Loucy (cell line): ENCODE measurements around the gene SLC25A42.
"Not testable (repeated sequence)": the region's sequence is repeated elsewhere in the genome, so short reads cannot be mapped to it uniquely, and the experiment has no call there.

ENCODE experiments used
- H2AFZ ChIP-seq: fragments of 200-600 bp; sonication (generic); 2 replicates; pipeline ENCODE4 v1.6.0; 2016; ENCODE audit warnings: antibody characterized with exemption, mild to moderate bottlenecking, low read length, moderate library complexity
- H3F3A ChIP-seq: fragments of 200-600 bp; 2 replicates; pipeline ENCODE4 v1.6.0; 2016; ENCODE audit warnings: antibody characterized with exemption, low read depth, mild to moderate bottlenecking
- H3K27me3 ChIP-seq: fragments of 200-600 bp; sonication (generic); 2 replicates; pipeline ENCODE4 v1.6.1; 2014; ENCODE audit warnings: low read length, mild to moderate bottlenecking; ENCODE audit not compliant: insufficient read depth, poor library complexity, severe bottlenecking
- H3K36me3 ChIP-seq: fragments of 200-600 bp; sonication (generic); 2 replicates; pipeline ENCODE4 v1.6.1; 2016; ENCODE audit warnings: low read length; ENCODE audit not compliant: insufficient read depth
- H3K4me1 ChIP-seq: fragments of 200-600 bp; sonication (generic); 2 replicates; pipeline ENCODE4 v1.5.1; 2014; ENCODE audit warnings: low read length, mild to moderate bottlenecking; ENCODE audit not compliant: insufficient read depth, poor library complexity, severe bottlenecking
- H3K4me2 ChIP-seq: fragments of 200-600 bp; sonication (generic); 2 replicates; pipeline ENCODE4 v1.6.0; 2014; ENCODE audit warnings: antibody characterized with exemption, low read length, low read depth, mild to moderate bottlenecking; ENCODE audit not compliant: poor library complexity, severe bottlenecking
- H3K4me3 ChIP-seq: fragments of 200-600 bp; sonication (generic); 2 replicates; pipeline ENCODE4 v1.5.1; 2014; ENCODE audit warnings: low read length, mild to moderate bottlenecking, mixed read lengths; ENCODE audit not compliant: poor library complexity, severe bottlenecking
- H3K79me2 ChIP-seq: fragments of 200-600 bp; sonication (generic); 2 replicates; pipeline ENCODE4 v1.6.1; 2014; ENCODE audit warnings: low read length; ENCODE audit not compliant: insufficient read depth
- H3K9ac ChIP-seq: fragments of 200-600 bp; sonication (generic); 2 replicates; pipeline ENCODE4 v1.6.0; 2014; ENCODE audit warnings: mild to moderate bottlenecking, low read depth, low read length, moderate library complexity; ENCODE audit not compliant: poor library complexity, severe bottlenecking
- H3K9me2 ChIP-seq: fragments of 200-600 bp; sonication (generic); replicated peaks from 2 replicates; pipeline ENCODE4 v1.6.1; 2016; ENCODE audit warnings: low read depth, low read length, mixed read lengths
- H3K9me3 ChIP-seq: fragments of 200-600 bp; sonication (generic); 2 replicates; pipeline ENCODE4 v1.6.1; 2014; ENCODE audit warnings: mild to moderate bottlenecking, antibody characterized with exemption, low read length, low read depth; ENCODE audit not compliant: insufficient read depth
- H4K20me1 ChIP-seq: fragments of 200-600 bp; sonication (generic); 2 replicates; pipeline ENCODE4 v1.6.0; 2014; ENCODE audit warnings: antibody characterized with exemption, low read length, mild to moderate bottlenecking; ENCODE audit not compliant: insufficient read depth, poor library complexity, severe bottlenecking
- EZH2phosphoT487 ChIP-seq: fragments of 200-600 bp; IDR thresholded peaks from 2 replicates; pipeline ENCODE4 v1.6.1; 2018; ENCODE audit warnings: antibody characterized with exemption, mild to moderate bottlenecking, moderate library complexity, borderline replicate concordance
- TF ChIP-seq, protein P1 (sequence below): fragments of 200-600 bp; sonication (generic); conservative IDR thresholded peaks from 2 replicates; pipeline ENCODE4 v1.5.1; 2014; ENCODE audit warnings: mild to moderate bottlenecking, antibody characterized with exemption, low read length

The SLC25A42 gene

DNA sequence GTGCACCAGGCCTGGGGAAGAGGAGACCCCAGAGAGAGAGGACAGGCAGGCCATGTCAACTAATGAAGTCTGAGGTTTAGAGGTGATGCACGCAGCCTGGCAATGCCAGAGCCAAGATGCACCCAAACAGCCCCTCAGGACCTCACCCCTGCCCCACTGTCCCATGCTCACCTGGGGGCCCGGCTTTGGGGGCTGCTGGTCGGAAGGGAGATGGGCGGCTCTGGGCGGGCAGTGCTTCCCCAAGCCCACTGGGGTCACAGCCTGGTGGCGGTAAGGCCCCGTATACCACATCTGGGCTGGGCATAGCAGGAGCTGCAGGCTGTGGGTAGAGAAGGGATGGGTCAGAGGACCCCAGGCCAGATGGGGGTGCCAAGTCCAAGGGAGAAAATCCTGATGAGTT lies 83.1 kb downstream of the SLC25A42 start:
- Histone ChIP-seq H4K20me1 (no peaks in the 10 kb centered on the region), H3K4me1 (no peaks in the 10 kb centered on the region), H3K27me3 (no peaks in the 10 kb centered on the region), H3K9me3 (no peaks in the 10 kb centered on the region), H3K9ac (no peak overlapping the region), H3K9me2 (no peaks in the 10 kb centered on the region), H3F3A (no peaks in the 10 kb centered on the region), H3K79me2 (no peaks in the 10 kb centered on the region), H3K36me3 (no peaks in the 10 kb centered on the region), H3K4me3 (no peak overlapping the region), H2AFZ (no peak overlapping the region), H3K4me2 (no peak overlapping the region)
- TF ChIP-seq EZH2phosphoT487, result no peak

DNA sequence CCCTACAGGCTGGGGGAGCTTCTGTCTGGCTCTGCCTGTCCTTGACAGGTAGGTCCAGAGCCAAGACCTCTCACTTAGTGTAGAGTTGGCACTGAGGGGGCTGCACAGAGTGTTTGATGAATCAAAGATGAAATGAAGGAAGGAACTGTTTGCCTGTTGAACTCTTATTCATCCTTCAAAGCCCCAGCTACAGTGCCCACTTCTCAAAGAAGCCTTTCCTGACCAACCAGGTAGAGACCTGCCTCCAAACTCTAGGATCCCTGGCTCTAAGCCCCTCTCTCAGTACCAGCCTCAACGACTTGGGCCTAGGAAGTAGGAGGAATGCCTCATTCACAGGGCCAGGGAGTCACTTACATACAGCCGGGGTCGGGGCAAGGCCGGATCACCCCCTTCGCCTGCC lies 83.5 kb downstream of the SLC25A42 start:
- H3K27me3 ChIP-seq, result no peaks in the 10 kb centered on the region
- H3K9ac ChIP-seq, result no peak overlapping the region
- H3K4me1 ChIP-seq, result no peaks in the 10 kb centered on the region
- no peak overlapping the region for H3K4me3 ChIP-seq
- H3K9me3 ChIP-seq, result no peaks in the 10 kb centered on the region
- no peaks in the 10 kb centered on the region for H3F3A ChIP-seq
- H3K4me2 ChIP-seq, result no peak overlapping the region
- no peaks in the 10 kb centered on the region for H3K79me2 ChIP-seq
- no peaks in the 10 kb centered on the region for H3K36me3 ChIP-seq
- no peaks in the 10 kb centered on the region for H4K20me1 ChIP-seq
- no peaks in the 10 kb centered on the region for H3K9me2 ChIP-seq
- H2AFZ ChIP-seq, result no peak overlapping the region
- no peak for TF ChIP-seq EZH2phosphoT487
- TF ChIP-seq, protein P1, sequence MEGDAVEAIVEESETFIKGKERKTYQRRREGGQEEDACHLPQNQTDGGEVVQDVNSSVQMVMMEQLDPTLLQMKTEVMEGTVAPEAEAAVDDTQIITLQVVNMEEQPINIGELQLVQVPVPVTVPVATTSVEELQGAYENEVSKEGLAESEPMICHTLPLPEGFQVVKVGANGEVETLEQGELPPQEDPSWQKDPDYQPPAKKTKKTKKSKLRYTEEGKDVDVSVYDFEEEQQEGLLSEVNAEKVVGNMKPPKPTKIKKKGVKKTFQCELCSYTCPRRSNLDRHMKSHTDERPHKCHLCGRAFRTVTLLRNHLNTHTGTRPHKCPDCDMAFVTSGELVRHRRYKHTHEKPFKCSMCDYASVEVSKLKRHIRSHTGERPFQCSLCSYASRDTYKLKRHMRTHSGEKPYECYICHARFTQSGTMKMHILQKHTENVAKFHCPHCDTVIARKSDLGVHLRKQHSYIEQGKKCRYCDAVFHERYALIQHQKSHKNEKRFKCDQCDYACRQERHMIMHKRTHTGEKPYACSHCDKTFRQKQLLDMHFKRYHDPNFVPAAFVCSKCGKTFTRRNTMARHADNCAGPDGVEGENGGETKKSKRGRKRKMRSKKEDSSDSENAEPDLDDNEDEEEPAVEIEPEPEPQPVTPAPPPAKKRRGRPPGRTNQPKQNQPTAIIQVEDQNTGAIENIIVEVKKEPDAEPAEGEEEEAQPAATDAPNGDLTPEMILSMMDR, result no peak

DNA sequence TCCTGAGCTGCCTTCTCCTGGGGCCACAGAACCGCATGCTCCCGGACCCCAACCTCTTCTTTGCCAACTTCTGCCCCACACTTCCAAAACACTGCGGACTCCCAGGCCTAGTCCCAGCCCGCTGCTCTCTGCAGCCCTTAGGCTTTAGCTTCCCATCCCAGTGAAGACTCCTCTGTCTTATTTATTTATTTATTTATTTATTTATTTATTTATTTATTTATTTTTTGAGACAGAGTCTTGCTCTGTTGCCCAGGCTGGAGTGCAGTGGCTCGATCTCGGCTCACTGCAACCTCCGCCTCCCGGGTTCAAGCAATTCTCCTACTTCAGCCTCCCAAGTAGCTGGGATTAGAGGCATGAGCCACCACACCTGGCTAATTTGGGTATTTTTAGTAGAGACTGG lies 84.7 kb downstream of the SLC25A42 start:
- H3K9me3 ChIP-seq, H3K27me3 ChIP-seq, H4K20me1 ChIP-seq, H3K4me1 ChIP-seq, H3K4me2 ChIP-seq, H3K79me2 ChIP-seq, H3K9me2 ChIP-seq, H2AFZ ChIP-seq, H3K4me3 ChIP-seq, H3F3A ChIP-seq, H3K36me3 ChIP-seq, H3K9ac ChIP-seq: not testable (repeated sequence)

DNA sequence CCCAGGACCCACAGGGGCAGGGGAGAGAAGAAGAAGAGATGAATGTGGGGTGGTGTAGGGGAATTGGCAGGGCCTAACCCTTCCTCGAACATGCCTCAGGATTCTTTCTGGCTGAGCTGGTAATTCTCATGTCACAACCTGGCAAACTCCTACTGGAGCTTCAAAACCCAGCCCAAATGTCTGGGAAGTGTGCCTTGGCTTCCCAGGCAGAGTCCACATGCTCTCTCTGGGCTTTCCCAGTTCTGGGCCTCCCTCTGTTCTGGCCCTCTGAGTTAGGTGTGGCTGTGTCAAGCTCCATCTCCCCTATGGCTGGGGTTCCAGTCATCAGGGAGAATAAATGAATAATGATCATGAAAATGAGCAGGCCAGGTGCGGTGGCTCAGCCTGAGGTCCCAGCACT lies 85.6 kb downstream of the SLC25A42 start:
- Histone ChIP-seq H2AFZ (no peak overlapping the region), H3K36me3 (no peaks in the 10 kb centered on the region), H3K9ac (no peak overlapping the region), H3K4me3 (no peak overlapping the region), H3F3A (no peaks in the 10 kb centered on the region), H4K20me1 (no peaks in the 10 kb centered on the region), H3K4me2 (no peak overlapping the region), H3K9me3 (no peaks in the 10 kb centered on the region), H3K9me2 (no peaks in the 10 kb centered on the region), H3K4me1 (no peaks in the 10 kb centered on the region), H3K79me2 (no peaks in the 10 kb centered on the region), H3K27me3 (no peaks in the 10 kb centered on the region)
- TF ChIP-seq EZH2phosphoT487, result no peak
- TF ChIP-seq, protein P1, result no peak
